Medulla oblongata (tissue), 1 donor: ENCODE measurements around the gene NT5C1A.

ENCODE experiments used
- DNase-seq: peaks from one replicate; pipeline ENCODE4 v3.0.0-alpha.2; 2015; ENCODE audit errors: extremely low spot score

NT5C1A gene

GRCh38 chr1:39671793-39672550 is at the start of gene NT5C1A:
Gene NT5C1A (minus strand): TSS chr1:39672107. CDS start chr1:39672038, 69 bp downstream.
- DNase-seq, result peak; percentile 49

GRCh38 chr1:39721664-39722063 is 49.8 kb upstream of the NT5C1A start:
- DNase-seq, result no peak

GRCh38 chr1:39720094-39720999 is 48.4 kb upstream of the NT5C1A start:
- DNase-seq, result peak; percentile 75

- DNase-seq, result no peak
These were observed 45.9 kb upstream of the NT5C1A start for GRCh38 chr1:39717809-39718208.

GRCh38 chr1:39713557-39713956 is 41.6 kb upstream of the NT5C1A start:
- DNase-seq, result no peak

GRCh38 chr1:39711966-39712340 is 40.0 kb upstream of the NT5C1A start:
- DNase-seq, result no peak

GRCh38 chr1:39711104-39711965 is 39.4 kb upstream of the NT5C1A start:
- no peak for DNase-seq

- DNase-seq, result no peak
These were observed 35.6 kb upstream of the NT5C1A start for GRCh38 chr1:39707506-39707905.

- no peak for DNase-seq
These were observed 32.9 kb upstream of the NT5C1A start for GRCh38 chr1:39704757-39705156.

GRCh38 chr1:39701049-39701439 is 29.1 kb upstream of the NT5C1A start:
- no peak for DNase-seq

GRCh38 chr1:39700348-39700747 is 28.4 kb upstream of the NT5C1A start:
- no peak for DNase-seq

GRCh38 chr1:39699419-39699818 is 27.5 kb upstream of the NT5C1A start:
- no peak for DNase-seq

- DNase-seq, result no peak
These were observed 26.7 kb upstream of the NT5C1A start for GRCh38 chr1:39698568-39698967.

GRCh38 chr1:39696448-39696847 is 24.5 kb upstream of the NT5C1A start:
- DNase-seq, result no peak

GRCh38 chr1:39695016-39695415 is 23.1 kb upstream of the NT5C1A start:
- DNase-seq, result no peak

- no peak for DNase-seq
These were observed 22.1 kb upstream of the NT5C1A start for GRCh38 chr1:39694026-39694425.

- no peak for DNase-seq
These were observed 20.5 kb upstream of the NT5C1A start for GRCh38 chr1:39692152-39693074.

- peak; percentile 89 for DNase-seq
These were observed 19.7 kb upstream of the NT5C1A start, which contains the start of gene HPCAL4 for GRCh38 chr1:39691383-39692151. Gene HPCAL4 (minus strand): TSS chr1:39691433. CDS start chr1:39684603, 6,830 bp downstream.

GRCh38 chr1:39690794-39691382 is 19.0 kb upstream of the NT5C1A start:
- DNase-seq, result no peak

GRCh38 chr1:39690225-39690624 is 18.3 kb upstream of the NT5C1A start:
- DNase-seq, result no peak
